Activated CD4-positive, alpha-beta T cell treated with anti-CD3 and anti-CD28 coated beads, Interleukin-2, amount 50 U/mL, for 1 hour (primary cell): ENCODE data around the gene SLC16A12.
"Not testable (repeated sequence)": the region's sequence is repeated elsewhere in the genome, so short reads cannot be mapped to it uniquely, and the experiment has no call there.

Source experiments
- DNase-seq: peaks from one replicate; pipeline ENCODE4 v3.0.0-alpha.2; 2020

Gene SLC16A12

GRCh38 chr10:89468191-89468965, 67.0 kb downstream of the SLC16A12 start:
- no peak for DNase-seq

GRCh38 chr10:89466599-89467035, 68.8 kb downstream of the SLC16A12 start:
- no peak for DNase-seq

GRCh38 chr10:89465196-89465595, 70.2 kb downstream of the SLC16A12 start:
- no peak for DNase-seq

- no peak for DNase-seq
These were observed 71.4 kb downstream of the SLC16A12 start for GRCh38 chr10:89463846-89464537.

GRCh38 chr10:89458784-89459183, 76.6 kb downstream of the SLC16A12 start:
- no peak for DNase-seq

GRCh38 chr10:89458291-89458690, 77.1 kb downstream of the SLC16A12 start:
- no peak for DNase-seq

- no peak for DNase-seq
These were observed 80.6 kb downstream of the SLC16A12 start for GRCh38 chr10:89454561-89455347.

GRCh38 chr10:89452193-89452592, 83.2 kb downstream of the SLC16A12 start:
- no peak for DNase-seq

- DNase-seq, result no peak
These were observed 84.5 kb downstream of the SLC16A12 start for GRCh38 chr10:89450901-89451300.

- not testable (repeated sequence) for DNase-seq
These were observed 90.6 kb downstream of the SLC16A12 start for GRCh38 chr10:89444819-89445218.

GRCh38 chr10:89442289-89442688, 93.1 kb downstream of the SLC16A12 start:
- no peak for DNase-seq

- DNase-seq, result no peak
These were observed 95.0 kb downstream of the SLC16A12 start for GRCh38 chr10:89440226-89441009.

GRCh38 chr10:89438525-89438924, 96.9 kb downstream of the SLC16A12 start:
- DNase-seq, result no peak

GRCh38 chr10:89431977-89432376, 103.4 kb downstream of the SLC16A12 start:
- no peak for DNase-seq

- no peak for DNase-seq
These were observed 106.5 kb downstream of the SLC16A12 start for GRCh38 chr10:89428877-89429276.

GRCh38 chr10:89427629-89428028, 107.8 kb downstream of the SLC16A12 start:
- DNase-seq, result no peak

- DNase-seq, result no peak
These were observed 109.0 kb downstream of the SLC16A12 start for GRCh38 chr10:89426230-89426868.

- DNase-seq, result no peak
These were observed 110.4 kb downstream of the SLC16A12 start for GRCh38 chr10:89425000-89425399.

- DNase-seq, result no peak
These were observed 114.3 kb downstream of the SLC16A12 start for GRCh38 chr10:89421018-89421476.

GRCh38 chr10:89419548-89419947, 115.8 kb downstream of the SLC16A12 start:
- DNase-seq, result peak; percentile 13

GRCh38 chr10:89416465-89416864, 118.9 kb downstream of the SLC16A12 start:
- no peak for DNase-seq
